ENCODE results near the gene GPD2. TPM values are rescaled to one million over a fixed set of nuclear protein-coding genes. Genes with fewer than 3 reads are reported as not detected.

The GPD2 gene
- 10 to 100 TPM; 17.2 to 17.3 TPM for total RNA-seq

DNA sequence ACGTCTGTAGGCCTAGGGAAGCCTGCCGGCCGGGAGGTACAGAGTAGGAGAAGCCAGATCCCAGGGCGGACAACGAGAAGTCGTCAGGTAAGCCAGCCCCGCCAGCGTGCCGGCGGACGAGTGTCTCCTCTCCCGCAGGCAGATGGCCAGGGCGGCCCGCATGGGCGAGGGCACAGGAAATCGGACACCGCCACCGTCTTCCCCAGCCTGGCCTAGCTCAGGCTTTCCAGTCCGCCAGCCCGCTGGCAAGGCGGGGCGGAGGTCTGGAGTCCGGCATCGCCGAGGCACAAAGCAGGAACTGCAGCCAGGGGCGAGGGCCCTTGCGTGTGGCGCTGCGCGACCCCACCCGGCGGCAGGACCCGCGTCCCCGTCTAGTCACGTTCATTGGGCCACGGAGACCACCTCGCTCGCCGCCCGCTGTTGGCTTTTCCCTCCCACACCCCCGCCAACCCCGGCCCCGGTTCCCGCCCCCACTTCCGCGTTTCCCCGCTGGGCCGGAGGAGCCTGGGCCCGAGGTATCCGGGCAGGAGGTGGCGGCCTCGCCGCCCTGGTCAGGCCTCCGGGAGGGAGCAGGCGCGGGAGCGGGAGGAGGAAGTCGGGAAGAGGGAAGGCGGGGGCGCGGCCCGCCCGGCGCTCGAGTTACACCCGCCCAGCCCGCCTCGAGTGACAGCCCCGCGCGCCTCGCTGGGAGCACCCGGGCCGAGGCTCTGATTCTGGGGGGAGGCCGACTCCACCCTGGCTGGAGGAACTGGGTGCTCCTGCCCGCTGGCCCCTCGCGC lies at the start of gene GPD2:
TSS of gene GPD2 (plus strand) at position 662 of the 779 bp plus-strand sequence. CDS start 39,727 bp downstream, outside the sequence.
- H3K4me3 Mint-ChIP-seq: peak within 1 kb of the TSS; percentile 99
- ChIA-PET CTCF (interaction anchor here (0.8 to 2.6 kb wide), 3 partner anchors 95 to 101 kb away, joined by 3 to 9 read pairs (median 3); no protein-coding TSS in a partner anchor), POLR2A (no interaction called here)
- H3K27ac Mint-ChIP-seq: peak within 1 kb of the TSS; percentile 96
- peaks cover 40% of the 10 kb centered on the region for H3K4me1 Mint-ChIP-seq
- peaks cover 22% of the 10 kb centered on the region for H3K36me3 Mint-ChIP-seq (ENCODE audit: low read depth)
- DNase-seq: peak; percentile 62
- H3K9me3 Mint-ChIP-seq: no peaks in the 10 kb centered on the region
- H3K27me3 Mint-ChIP-seq: peaks cover 3% of the 10 kb centered on the region

DNA sequence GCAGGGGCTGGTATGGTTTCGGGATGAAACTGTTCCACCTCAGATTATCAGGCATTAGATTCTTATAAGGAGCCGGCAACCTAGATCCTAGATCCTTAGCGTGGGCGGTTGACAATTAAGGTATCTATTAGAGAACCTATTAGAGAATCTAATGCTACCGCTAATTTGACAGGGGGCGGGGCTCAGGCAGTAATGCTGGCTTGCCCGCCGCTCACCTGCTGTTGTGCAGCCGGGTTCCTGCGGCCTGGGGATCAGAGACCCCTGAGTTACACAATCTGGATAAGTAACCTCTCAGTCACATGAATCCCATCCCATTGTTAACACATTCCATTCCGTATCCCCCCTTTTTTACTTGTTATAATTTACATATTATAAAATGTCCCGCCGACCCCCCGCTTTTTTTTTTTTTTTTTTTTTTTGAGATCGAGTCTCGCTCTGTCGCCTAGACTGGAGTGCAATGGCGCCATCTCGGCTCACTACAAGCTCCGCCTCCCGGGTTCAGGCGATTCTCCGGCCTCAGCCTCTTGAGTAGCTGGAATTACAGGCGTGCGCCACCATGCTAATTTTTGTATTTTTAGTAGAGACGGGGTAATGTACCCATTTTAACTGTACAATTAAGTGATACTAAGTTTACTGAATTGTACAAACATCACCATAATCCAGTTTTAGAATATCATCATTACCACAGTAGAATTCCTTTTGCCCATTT lies 42.0 kb upstream of the GPD2 start:
- ChIA-PET CTCF (no interaction called here), POLR2A (no interaction called here)
- no peak overlapping the region for H3K4me3 Mint-ChIP-seq
- H3K9me3 Mint-ChIP-seq: peaks cover 3% of the 10 kb centered on the region
- peaks cover 15% of the 10 kb centered on the region for H3K4me1 Mint-ChIP-seq
- no peak overlapping the region for H3K27ac Mint-ChIP-seq
- no peak for DNase-seq
- H3K27me3 Mint-ChIP-seq: no peaks in the 10 kb centered on the region
- H3K36me3 Mint-ChIP-seq (ENCODE audit: low read depth): no peaks in the 10 kb centered on the region

DNA sequence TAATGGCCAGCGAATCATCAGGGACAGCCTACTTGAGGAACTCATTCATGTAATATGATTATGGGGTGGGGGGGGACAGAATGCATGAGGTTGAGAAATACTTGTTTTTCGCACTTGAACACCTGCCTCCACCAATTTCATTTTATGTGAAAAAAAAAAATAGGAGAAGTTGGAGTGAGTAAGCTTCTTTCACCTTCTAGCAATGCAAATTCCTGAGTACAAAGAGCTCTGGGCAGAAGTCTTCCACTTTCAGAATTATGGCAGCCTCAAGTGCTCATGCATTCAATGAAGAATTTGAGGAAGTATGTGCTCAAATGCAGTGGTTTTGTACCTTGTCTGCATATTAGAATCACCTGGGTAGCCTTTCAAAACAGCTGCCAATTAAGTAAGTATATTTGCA lies 40.1 kb upstream of the GPD2 start:
- no peak for DNase-seq
- peaks cover 3% of the 10 kb centered on the region for H3K9me3 Mint-ChIP-seq
- ChIA-PET CTCF (interaction anchor here (0.5 to 1.4 kb wide), 4 partner anchors 17 to 406 kb away, joined by 3 read pairs; no protein-coding TSS in a partner anchor), POLR2A (no interaction called here)
- peaks cover 5% of the 10 kb centered on the region for H3K27me3 Mint-ChIP-seq
- peaks cover 30% of the 10 kb centered on the region for H3K4me1 Mint-ChIP-seq
- no peak overlapping the region for H3K4me3 Mint-ChIP-seq
- no peak overlapping the region for H3K27ac Mint-ChIP-seq
- peaks cover 2% of the 10 kb centered on the region for H3K36me3 Mint-ChIP-seq (ENCODE audit: low read depth)

DNA sequence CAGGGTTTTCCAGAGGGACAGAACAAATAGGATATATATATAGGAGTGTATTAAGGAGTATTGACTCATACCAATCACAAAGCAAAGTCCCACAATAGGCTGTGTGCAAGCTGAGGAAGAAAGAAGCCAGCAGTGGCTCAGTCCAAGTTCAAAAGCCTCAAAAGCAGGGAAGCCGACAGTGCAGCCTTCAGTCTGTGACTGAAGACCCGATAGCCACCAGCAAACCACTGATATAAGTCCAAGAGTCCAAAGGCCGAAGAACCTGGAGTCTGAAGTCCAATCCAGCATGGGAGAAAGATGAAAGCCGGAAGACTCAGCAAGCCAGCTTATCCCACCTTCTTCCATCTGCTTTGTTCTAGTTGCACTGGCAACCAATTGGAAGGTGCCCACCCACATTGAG lies 39.0 kb upstream of the GPD2 start:
- peaks cover 3% of the 10 kb centered on the region for H3K9me3 Mint-ChIP-seq
- no peak overlapping the region for H3K4me3 Mint-ChIP-seq
- ChIA-PET CTCF (no interaction called here), POLR2A (no interaction called here)
- peaks cover 2% of the 10 kb centered on the region for H3K36me3 Mint-ChIP-seq (ENCODE audit: low read depth)
- no peak overlapping the region for H3K27ac Mint-ChIP-seq
- DNase-seq: no peak
- H3K27me3 Mint-ChIP-seq: peaks cover 5% of the 10 kb centered on the region
- H3K4me1 Mint-ChIP-seq: peaks cover 36% of the 10 kb centered on the region

DNA sequence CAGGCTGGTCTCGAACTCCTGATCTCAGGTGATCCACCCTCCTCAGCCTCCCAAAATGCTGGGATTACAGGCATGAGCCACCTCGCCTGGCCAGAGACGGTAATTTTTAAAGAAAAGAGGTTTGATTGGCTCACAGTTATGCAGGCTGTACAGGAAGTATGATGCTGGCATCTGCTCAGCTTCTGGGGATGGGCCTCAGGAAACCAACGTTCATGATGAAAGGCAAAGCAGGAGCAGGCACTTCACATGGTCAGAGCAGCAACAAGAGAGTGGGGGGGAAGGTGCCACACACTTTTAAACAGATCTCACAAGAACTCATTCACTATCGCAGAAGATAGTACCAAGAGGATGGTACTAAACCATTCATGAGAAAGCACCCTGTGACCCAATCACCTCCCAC lies 38.0 kb upstream of the GPD2 start:
- peaks cover 3% of the 10 kb centered on the region for H3K9me3 Mint-ChIP-seq
- peaks cover 5% of the 10 kb centered on the region for H3K27me3 Mint-ChIP-seq
- H3K4me1 Mint-ChIP-seq: peaks cover 36% of the 10 kb centered on the region
- H3K36me3 Mint-ChIP-seq (ENCODE audit: low read depth): peaks cover 2% of the 10 kb centered on the region
- CTCF ChIA-PET: interaction anchor here (1.0 to 2.3 kb wide), 2 partner anchors 63 to 192 kb away, joined by 3 to 8 read pairs; no protein-coding TSS in a partner anchor
- H3K4me3 Mint-ChIP-seq: no peak overlapping the region
- H3K27ac Mint-ChIP-seq: peak overlapping the region; percentile 31
- POLR2A ChIA-PET: no interaction called here
- no peak for DNase-seq

DNA sequence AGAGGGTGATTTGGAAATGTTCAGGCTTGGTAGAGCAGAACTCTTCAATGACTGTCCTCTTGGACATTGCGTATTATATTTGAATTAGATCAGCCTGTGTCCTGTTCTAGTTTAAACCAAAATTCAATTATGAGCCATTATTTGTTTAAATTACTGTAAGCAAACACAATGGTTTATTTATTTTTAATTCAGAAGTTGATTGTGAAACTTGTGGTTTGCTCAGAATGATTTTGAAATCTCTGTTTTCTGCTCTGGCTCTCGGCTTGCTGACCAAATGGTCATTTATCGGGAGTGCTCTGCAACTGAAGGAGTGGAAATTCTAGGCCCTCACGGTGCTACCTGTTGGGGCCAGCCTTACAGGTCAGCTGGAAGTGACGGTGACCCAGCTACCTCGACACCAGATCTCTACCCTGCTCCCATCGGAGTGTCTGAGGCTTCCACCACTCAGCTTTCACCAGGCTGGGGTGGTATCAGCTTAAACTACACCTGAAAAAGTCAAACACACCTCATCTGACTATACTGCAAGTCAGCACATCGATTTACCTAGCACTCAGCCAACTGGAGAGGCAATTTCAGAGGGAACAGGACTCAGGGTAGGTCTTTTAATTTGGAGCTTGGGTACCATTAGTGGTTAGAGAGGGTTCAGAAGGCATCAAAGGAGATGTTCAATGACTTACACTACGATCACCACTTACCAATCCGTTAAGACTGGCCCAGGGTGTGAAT lies 36.8 kb upstream of the GPD2 start:
- no peak for DNase-seq
- Mint-ChIP-seq H3K27ac (peak overlapping the region; percentile 91), H3K9me3 (no peaks in the 10 kb centered on the region), H3K36me3 (ENCODE audit: low read depth) (peaks cover 2% of the 10 kb centered on the region), H3K27me3 (peaks cover 5% of the 10 kb centered on the region), H3K4me3 (peak overlapping the region; percentile 82), H3K4me1 (peaks cover 36% of the 10 kb centered on the region)
- CTCF ChIA-PET: interaction anchor here (1.0 to 2.3 kb wide), 5 partner anchors 11 to 190 kb away, joined by 3 to 8 read pairs (median 4); no protein-coding TSS in a partner anchor
- POLR2A ChIA-PET: interaction anchor here (0.6 to 1.2 kb wide), 3 partner anchors 46 to 64 kb away, joined by 3 to 10 read pairs (median 5); no protein-coding TSS in a partner anchor

DNA sequence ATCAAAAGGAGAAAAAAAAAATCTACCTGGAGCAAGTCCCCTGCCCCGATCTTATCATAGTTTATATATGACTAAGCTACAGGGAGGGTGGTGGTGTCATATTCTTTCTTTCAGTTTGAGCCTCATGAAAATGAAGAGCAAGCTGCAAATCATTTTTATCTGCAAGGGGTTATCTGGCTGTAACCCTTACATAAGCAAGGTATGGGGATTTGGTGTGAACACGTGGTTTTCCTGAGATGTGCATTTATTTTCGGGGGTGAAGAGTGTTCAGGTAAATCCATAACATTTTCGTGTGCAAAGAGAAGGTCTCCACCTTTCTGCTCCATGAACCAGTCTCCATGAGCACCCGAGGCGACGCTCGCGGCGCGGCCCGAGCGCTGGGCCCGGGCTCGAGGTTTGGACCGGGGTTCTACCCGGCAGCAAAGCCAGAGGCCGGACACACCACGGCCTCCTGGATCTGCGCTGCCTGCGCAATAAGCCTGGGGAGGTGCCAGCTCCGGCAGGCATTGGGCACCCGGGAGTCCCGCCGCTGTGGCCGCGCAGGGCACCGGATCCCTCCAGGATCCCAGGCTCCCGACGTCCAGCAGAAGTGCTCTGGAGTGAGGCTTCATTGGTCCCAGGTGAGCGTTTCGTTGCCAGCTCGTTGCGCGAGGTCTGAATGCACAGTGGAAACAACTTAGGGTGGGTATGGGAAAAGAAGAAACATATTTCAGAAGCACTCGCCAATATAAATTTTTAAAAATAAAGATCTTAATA lies 36.1 kb upstream of the GPD2 start:
- H3K36me3 Mint-ChIP-seq (ENCODE audit: low read depth): peaks cover 2% of the 10 kb centered on the region
- ChIA-PET CTCF (interaction anchor here (1.4 to 2.3 kb wide), 5 partner anchors 10 to 73 kb away, joined by 3 to 9 read pairs (median 5); no protein-coding TSS in a partner anchor), POLR2A (interaction anchor here (0.6 to 1.2 kb wide), 3 partner anchors 46 to 65 kb away, joined by 3 to 10 read pairs (median 5); no protein-coding TSS in a partner anchor)
- peaks cover 36% of the 10 kb centered on the region for H3K4me1 Mint-ChIP-seq
- peak overlapping the region; percentile 91 for H3K27ac Mint-ChIP-seq
- H3K27me3 Mint-ChIP-seq: peaks cover 5% of the 10 kb centered on the region
- H3K9me3 Mint-ChIP-seq: no peaks in the 10 kb centered on the region
- peak overlapping the region; percentile 82 for H3K4me3 Mint-ChIP-seq
- peak; percentile 17 for DNase-seq

DNA sequence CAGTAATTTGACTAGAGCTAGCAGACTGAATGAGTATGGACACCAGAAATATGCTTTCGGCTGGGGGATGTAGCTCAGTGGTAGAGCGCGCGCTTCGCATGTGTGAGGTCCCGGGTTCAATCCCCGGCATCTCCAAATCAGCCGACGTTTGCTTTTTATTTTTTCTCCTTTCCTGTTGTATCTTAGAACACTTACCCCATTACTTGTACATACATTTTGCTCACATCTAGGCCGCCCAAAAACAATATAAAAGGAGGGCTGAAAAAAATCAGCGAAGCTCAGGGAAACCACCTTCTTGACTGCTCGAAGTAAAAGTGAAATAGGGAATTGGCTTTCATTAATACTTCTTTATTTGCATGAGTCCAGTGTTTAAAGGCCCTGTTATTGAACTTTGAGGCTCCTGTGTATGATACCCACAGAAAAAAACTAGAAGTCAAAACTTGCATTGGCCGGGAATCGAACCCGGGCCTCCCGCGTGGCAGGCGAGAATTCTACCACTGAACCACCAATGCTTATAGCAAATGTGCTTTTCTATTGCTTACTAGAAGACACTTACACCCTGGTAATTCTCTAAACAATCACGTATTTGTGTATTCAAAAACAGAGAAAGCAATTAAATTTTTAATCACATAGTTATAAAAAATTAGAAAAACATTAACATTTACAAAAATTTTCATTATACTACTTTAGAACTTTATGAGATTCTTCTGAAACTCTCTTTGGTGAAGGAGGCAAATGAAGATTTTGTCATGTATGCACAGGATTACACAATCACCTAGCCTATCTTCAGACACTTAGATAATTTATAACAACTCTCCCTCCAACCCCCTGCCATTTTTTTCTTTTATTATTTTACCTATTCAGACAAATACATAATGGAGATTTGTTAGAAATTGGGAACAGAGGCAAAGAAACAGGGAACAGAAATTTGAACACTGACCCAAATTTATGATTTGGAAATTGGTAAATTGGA lies 35.2 kb upstream of the GPD2 start:
- ChIA-PET CTCF (interaction anchor here (1.4 to 2.0 kb wide), 4 partner anchors 9 to 72 kb away, joined by 3 to 9 read pairs (median 4); no protein-coding TSS in a partner anchor), POLR2A (interaction anchor here (1.0 to 1.2 kb wide), 2 partner anchors 60 to 66 kb away, joined by 5 to 10 read pairs; no protein-coding TSS in a partner anchor)
- Mint-ChIP-seq H3K27me3 (peaks cover 5% of the 10 kb centered on the region), H3K4me3 (peak overlapping the region; percentile 82), H3K4me1 (peaks cover 36% of the 10 kb centered on the region), H3K36me3 (ENCODE audit: low read depth) (peaks cover 2% of the 10 kb centered on the region), H3K9me3 (no peaks in the 10 kb centered on the region), H3K27ac (peak overlapping the region; percentile 91)
- DNase-seq: peak; percentile 76

DNA sequence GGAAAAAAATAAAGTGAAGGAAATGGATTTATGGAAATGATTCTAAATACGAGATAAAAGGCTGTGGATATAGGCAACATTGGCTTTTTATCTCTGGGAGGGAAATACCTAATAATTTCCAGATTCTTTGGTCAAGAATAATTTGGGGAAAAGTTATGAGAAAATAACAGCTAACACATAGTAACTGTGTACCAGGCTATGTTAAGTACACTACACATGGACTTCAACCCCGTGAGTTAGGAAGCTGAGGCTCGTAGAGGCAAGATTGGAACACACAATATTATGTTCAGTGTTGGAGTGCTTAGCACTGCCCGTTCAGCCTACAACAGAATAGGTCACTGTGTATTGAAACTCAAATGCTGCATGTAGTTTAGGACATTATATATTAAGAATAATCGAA lies 34.3 kb upstream of the GPD2 start:
- peaks cover 2% of the 10 kb centered on the region for H3K36me3 Mint-ChIP-seq (ENCODE audit: low read depth)
- H3K4me3 Mint-ChIP-seq: no peak overlapping the region
- H3K9me3 Mint-ChIP-seq: no peaks in the 10 kb centered on the region
- no peak for DNase-seq
- ChIA-PET CTCF (no interaction called here), POLR2A (interaction anchor here (0.6 kb wide), 1 partner anchor 71 kb away, joined by 3 read pairs; no protein-coding TSS in a partner anchor)
- no peak overlapping the region for H3K27ac Mint-ChIP-seq
- peaks cover 5% of the 10 kb centered on the region for H3K27me3 Mint-ChIP-seq
- H3K4me1 Mint-ChIP-seq: peaks cover 38% of the 10 kb centered on the region

DNA sequence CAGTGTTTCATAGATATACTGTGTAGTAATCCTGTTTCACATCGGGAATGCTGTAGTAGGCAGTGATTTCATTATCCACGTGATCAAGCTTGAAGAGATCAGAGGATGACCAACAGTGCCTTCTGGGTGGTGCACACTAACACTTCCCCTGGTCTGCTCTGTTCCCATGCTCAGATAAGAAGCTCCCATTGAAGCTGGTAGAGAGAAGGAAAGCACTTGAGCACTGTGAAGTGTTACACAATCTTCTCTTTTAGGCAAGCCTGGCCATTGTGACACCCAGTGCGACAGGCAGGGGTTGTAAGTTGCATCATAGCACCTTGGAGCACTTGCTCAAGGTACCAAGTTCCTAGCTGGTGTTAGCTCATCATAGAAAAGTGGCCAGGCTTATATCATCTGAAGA lies 30.6 kb upstream of the GPD2 start:
- DNase-seq: no peak
- H3K4me3 Mint-ChIP-seq: no peak overlapping the region
- peaks cover 8% of the 10 kb centered on the region for H3K27me3 Mint-ChIP-seq
- CTCF ChIA-PET: interaction anchor here (0.7 kb wide), 1 partner anchor 922 kb away, joined by 3 read pairs; no protein-coding TSS in a partner anchor
- H3K9me3 Mint-ChIP-seq: no peaks in the 10 kb centered on the region
- POLR2A ChIA-PET: no interaction called here
- H3K4me1 Mint-ChIP-seq: peaks cover 15% of the 10 kb centered on the region
- no peak overlapping the region for H3K27ac Mint-ChIP-seq
- peaks cover 2% of the 10 kb centered on the region for H3K36me3 Mint-ChIP-seq (ENCODE audit: low read depth)

DNA sequence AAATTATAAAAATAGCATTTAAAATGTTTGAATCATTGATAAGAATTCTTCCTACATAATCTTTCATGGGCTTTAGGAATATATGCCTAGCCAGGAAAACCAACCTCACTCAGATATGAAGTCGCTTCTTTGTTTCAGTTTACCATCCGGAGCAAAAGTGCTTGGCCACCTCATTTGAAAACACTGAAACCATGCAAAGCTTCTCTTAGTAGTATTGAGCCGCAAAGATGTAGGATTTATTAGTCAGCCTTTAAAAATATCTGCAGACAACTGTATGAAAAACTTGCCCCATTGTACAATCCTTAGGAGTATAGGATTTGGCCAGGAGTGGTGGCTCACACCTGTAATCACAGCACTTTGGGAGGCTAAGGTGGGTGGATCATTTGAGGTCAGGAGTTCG lies 24.3 kb upstream of the GPD2 start:
- DNase-seq: no peak
- Mint-ChIP-seq H3K9me3 (no peaks in the 10 kb centered on the region), H3K27ac (no peak overlapping the region), H3K27me3 (peaks cover 11% of the 10 kb centered on the region), H3K4me3 (no peak overlapping the region), H3K4me1 (no peaks in the 10 kb centered on the region), H3K36me3 (ENCODE audit: low read depth) (no peaks in the 10 kb centered on the region)
- ChIA-PET POLR2A (no interaction called here), CTCF (interaction anchor here (1.4 kb wide), 1 partner anchor 16 kb away, joined by 3 read pairs; no protein-coding TSS in a partner anchor)
